ENCODE results near the gene CLEC3B.
A peak's percentile ranks its signal among the peaks of the same experiment; 100 is the strongest.
"Not testable (repeated sequence)": the region's sequence is repeated elsewhere in the genome, so short reads cannot be mapped to it uniquely, and the experiment has no call there.

Gene CLEC3B

GRCh38 chr3:45026038-45026437, at the start of gene CLEC3B:
CLEC3B (plus strand) TSS chr3:45026303; CDS start chr3:45026363, 60 bp downstream.
- no peak for DNase-seq

DNA sequence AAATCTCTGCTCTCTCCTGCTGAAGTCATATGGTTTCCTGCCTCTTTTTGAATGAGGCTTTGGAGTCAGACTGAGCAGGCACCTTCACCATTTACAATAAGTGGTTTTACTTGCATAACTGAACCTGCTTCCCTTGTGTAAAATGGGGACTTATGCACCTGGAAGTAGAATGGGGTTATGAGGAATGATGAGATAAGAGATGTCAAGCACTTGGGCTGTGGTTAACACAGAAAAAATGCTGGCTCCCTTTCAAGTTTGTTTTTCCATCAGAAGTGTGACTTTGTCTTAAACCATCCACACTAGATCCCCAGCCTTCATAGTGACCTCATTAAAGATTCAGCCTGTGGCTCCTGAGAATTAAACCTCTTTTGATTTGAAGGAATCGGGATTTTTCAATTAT, 44.9 kb upstream of the CLEC3B start:
- peak; percentile 14 for DNase-seq

GRCh38 chr3:44981751-44982150, 44.4 kb upstream of the CLEC3B start:
- DNase-seq: peak; percentile 18

GRCh38 chr3:44982817-44983216, 43.3 kb upstream of the CLEC3B start:
- no peak for DNase-seq

DNA sequence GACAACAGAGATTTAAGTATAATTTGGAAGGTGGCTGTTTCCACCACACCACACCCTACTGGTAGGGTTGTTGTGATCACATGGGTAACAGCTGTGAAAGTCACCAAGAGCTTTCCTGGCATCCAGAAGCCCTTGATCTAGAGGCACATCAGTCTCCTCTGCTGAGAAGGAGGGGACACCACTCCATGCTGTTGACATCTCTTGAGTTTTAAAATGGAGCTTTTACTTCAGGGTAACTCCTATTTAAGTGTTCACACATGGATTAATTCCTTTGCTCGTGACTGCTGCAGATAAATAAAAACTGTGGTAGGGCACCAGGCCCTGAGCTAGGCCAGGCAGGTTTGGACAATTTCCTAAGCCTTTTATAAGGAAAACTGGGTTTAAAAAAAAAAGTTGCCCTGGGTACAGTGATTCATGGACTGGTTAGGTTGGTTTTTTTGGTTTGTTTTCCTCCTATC, 42.6 kb upstream of the CLEC3B start:
- no peak for DNase-seq

DNA sequence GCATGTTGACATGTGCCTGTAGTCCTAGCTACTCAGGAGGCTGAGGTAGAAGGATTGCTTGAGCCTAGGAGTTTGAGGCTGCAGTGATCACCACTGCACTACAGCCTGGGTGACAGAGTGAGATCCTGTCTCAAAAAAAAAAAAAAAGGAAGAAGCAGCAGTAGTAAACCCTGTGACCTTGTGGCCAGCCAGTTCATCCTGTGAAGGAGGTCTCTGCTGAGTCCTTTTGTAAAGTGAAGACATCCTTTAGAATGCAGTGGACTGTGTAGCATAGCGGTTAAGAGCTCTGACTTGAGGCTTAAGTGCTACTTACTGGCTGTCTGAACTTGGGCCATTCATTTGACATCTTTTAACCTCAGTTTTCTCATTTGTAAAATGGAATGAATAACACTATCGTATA, 41.8 kb upstream of the CLEC3B start:
- DNase-seq: no peak

DNA sequence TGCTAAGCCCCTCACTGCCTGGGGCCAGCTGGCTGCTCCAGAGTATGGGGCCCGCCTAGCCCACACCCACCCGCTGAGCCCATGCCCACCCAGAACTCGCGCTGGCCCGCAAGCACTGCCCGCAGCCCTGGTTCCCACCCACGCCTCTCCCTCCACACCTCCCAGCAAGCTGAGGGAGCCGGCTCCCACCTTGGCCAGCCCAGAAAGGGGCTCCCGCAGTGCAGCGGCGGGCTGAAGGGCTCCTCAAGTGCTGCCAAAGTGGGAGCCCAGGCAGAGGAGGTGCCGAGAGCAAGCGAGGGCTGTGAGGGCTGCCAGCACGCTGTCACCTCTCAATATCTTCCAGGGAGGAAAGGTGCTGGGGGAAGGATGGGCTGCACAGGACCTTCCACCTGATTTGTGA, 39.8 kb upstream of the CLEC3B start:
- not testable (repeated sequence) for DNase-seq

DNA sequence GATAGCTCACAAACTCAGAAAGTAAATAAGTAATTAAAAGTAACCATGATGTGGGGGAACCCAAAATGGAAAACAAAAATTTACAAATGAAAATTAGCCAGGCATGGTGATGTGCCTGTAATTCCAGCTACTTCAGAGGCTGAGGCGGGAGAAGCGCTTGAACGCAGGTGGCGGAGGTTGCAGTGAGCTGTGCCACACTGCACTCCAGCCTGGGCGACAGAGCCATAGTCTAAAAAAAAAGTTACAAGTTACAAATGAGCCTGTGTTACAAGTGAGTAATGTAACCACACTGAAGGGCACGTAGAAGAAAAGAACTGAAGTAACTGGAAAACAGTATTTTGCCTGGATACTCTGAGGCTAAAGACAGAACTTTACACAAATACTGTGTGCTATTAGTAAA, 38.8 kb upstream of the CLEC3B start:
- no peak for DNase-seq

- no peak for DNase-seq
These were observed 38.0 kb upstream of the CLEC3B start for GRCh38 chr3:44988073-44988472.

- DNase-seq: no peak
These were observed 37.0 kb upstream of the CLEC3B start for GRCh38 chr3:44989141-44989540.

- DNase-seq: no peak
These were observed 36.3 kb upstream of the CLEC3B start for GRCh38 chr3:44989636-44990373.

GRCh38 chr3:44991326-44991725, 34.8 kb upstream of the CLEC3B start:
- no peak for DNase-seq

- peak; percentile 34 for DNase-seq
These were observed 33.3 kb upstream of the CLEC3B start for GRCh38 chr3:44992555-44993470.

DNA sequence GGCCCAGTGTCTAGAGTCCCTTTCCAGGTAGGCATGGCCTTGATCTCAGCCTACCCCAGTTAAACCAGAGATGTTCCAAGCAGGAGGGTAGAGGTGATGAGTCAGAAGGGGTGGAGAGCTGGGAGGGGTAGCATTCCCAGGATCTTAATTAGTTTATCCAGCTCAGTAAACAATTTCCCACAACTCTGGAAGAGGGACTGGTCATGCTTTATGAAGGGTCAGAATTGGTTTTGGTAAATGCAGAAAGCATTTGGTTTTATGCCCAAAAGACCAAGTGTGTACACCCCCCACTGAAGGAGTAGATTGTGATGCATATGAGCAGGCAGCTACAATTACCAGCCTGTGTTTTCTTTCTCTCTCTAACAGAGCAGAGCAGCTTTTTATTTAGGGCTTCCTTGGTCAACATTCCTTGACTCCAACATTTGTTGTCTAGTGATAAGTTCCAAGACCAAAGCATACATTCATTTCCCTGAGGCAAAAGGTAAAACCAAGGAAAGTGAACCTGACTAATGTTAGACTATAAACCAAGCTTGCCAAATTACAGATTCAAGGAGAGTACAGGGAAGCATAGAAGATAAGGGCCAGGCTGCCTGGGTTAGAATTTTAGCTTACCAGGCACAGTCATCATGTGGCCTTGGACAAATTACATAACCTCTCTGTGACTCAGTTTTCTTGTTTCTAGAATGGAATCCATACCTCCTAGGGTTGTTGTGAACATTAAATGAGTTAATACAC, 32.5 kb upstream of the CLEC3B start:
- no peak for DNase-seq

GRCh38 chr3:44995142-44995770, 30.8 kb upstream of the CLEC3B start:
- DNase-seq: no peak

DNA sequence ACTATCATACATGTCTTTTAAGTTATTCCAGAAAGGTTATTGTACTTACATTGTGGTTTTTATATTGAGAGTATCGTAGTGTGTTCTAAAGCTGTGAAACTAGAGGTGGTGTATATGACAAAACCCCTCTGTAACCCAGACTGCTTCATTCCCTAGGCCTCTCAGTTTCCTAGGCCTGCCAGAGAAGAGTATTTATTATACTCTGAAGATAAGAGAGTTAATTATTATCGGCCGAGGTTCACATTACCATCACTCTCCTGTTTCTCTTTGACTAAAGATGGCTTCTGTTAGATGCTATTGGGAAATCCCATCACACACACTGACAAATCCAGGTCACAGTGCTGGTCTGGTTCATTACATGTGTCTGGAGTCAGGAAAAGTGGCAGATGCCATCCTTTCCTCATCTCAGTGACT, 29.5 kb upstream of the CLEC3B start:
- DNase-seq: no peak

DNA sequence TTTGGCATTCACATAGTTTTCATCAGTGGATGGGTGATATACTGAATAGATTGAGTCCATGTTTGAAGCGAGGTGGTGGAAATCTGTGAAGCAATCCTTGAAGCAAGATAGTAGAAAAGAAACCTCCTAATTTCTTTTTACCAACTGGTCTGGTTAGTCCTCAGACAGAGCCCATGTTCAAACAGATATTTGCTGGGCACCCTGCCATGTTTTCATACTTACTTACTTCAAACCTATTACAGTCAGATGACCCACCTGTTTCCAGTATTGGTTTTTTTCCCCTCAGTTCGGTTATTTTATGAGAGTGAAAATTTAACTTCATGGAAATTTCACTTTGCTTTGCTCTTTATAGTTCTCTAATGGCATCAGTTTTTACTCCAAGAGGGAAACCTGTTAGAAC, 26.3 kb upstream of the CLEC3B start:
- DNase-seq: no peak

- DNase-seq: no peak
These were observed 25.3 kb upstream of the CLEC3B start for GRCh38 chr3:45000823-45001222.

DNA sequence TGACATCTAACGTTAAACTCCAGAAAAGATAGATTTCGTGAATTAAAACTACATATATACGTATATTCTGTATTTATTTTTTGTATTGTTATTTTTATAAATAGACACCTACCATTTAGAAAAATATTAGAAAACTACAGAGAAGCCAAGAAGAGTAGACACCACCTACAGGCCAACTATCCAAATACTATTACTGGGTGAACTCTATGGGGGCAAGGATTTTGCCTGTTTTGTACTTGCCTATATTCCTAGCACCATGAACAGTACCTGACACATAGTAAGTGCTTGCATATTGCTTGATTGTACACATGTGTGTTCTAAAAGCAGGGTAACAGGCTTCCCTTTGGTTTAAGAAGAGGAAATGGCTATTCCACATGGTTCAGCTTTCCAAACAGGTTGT, 24.4 kb upstream of the CLEC3B start:
- no peak for DNase-seq

DNA sequence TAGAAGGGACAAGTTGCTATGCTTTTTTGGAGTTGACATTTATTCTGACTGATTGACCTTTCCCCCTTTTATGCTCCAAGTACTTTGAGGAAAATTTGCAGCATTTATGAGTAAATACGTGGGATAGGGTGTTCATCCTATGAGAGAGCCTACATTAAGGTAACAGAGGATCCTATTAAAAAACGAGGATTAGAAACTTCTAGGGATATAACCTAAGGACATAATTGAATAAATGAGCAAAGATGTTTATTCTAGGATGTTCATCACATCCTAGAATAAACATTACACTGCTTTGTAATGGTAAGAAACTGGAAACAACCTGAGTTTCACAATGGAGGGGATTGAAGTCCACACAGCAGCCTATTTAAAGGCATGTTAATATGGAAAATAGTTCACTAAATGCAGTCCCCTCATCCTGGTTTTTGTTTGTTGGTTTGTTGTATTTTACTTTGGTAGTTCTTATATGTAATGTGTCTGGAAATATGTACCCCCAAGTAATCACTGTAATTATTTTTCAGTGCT, 23.9 kb upstream of the CLEC3B start:
- no peak for DNase-seq

DNA sequence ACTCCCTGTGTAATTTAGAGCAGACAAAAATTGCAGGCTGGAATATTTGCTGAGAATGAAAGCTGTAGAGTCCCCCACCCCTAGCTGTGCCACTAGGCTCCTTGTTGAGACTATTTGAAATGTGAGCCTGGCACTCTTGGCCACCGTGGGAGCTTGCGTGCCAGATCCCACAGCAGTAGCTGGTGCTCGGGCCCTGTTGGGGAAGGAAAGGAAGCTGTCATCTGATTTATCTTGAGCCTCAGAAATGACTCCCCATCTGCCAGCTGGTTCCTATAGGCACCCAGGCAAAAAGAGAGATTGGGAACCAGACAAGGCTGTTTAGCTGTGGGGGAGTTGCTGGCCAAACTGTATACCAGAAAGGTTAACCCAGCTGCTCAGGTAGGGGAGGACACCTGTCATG, 23.4 kb upstream of the CLEC3B start:
- DNase-seq: no peak

GRCh38 chr3:45003406-45003805, 22.7 kb upstream of the CLEC3B start:
- no peak for DNase-seq

DNA sequence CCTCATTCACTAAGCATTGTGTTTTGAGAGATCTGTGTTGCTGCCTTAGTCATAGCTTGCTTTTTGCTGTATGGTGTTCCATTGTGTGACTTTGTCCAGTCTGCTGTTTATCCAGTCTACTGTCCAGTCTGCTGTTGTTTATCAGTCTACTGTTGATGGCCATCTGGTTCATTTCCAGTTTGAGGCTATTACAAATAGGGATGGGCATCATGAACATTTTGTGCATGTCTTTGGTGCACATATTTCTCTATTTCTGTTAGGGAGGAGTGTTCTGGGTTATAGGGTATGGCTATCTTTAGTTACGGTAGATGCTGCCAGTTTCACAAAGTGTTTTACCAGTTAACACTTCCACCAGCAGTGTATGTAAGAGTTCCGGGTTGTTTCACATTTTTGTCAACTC, 22.2 kb upstream of the CLEC3B start:
- no peak for DNase-seq

Measured in activated CD4-positive, alpha-beta T cell treated with anti-CD3 and anti-CD28 coated beads, Interleukin-2, Interleukin-6, amounts not matched to agents 100 ng/mL and 50 ng/mL, durations not matched to agents 16 hours and 8 hours (primary cell).